Nephron (organoid): Measurements from ENCODE around the gene RIPPLY2.

Source experiments
- H3K27ac Mint-ChIP-seq, 3 experiments: 2 replicates each; pipeline ENCODE4 v1.8.0; 2020; ENCODE audit warnings: mixed read lengths in 3 of 3, mild to moderate bottlenecking in 2 of 3, moderate library complexity in 1 of 3
- H3K27me3 Mint-ChIP-seq: 2 replicates; pipeline ENCODE4 v1.8.0; 2021; ENCODE audit warnings: low read depth, mild to moderate bottlenecking, moderate library complexity, mixed read lengths
- H3K36me3 Mint-ChIP-seq: 2 replicates; pipeline ENCODE4 v1.8.0; 2020; ENCODE audit warnings: low read depth, mixed read lengths
- H3K4me1 Mint-ChIP-seq: 2 replicates; pipeline ENCODE4 v1.8.0; 2020; ENCODE audit warnings: mixed read lengths
- H3K4me3 Mint-ChIP-seq, 3 experiments: 2 replicates each; pipeline ENCODE4 v1.8.0; 2020; ENCODE audit warnings: mild to moderate bottlenecking in 3 of 3, mixed read lengths in 3 of 3, moderate library complexity in 2 of 3
- H3K9me3 Mint-ChIP-seq: 2 replicates; pipeline ENCODE4 v1.8.0; 2020; ENCODE audit warnings: mixed read lengths
- CTCF ChIP-seq, 3 experiments: fragments of 200-600 bp; sonication (generic); IDR thresholded peaks; one replicate each; pipeline ENCODE4 v1.5.0; 2021; ENCODE audit warnings: antibody characterized with exemption in 3 of 3; ENCODE audit not compliant: unreplicated experiment in 3 of 3

Gene RIPPLY2

GRCh38 chr6:83838727-83839126, 14.4 kb upstream of the RIPPLY2 start:
- Mint-ChIP-seq H3K27me3 (no peaks in the 10 kb centered on the region), H3K36me3 (no peaks in the 10 kb centered on the region), H3K4me1 (no peaks in the 10 kb centered on the region), H3K27ac (no peak overlapping the region), H3K4me3 (no peak overlapping the region), H3K9me3 (peaks cover 2% of the 10 kb centered on the region)
- TF ChIP-seq CTCF (IDR thresholded peaks at IDR 0.05; ENCODE audit: unreplicated experiment in 3 of 3), result no peak

- Mint-ChIP-seq H3K27me3 (peaks cover 7% of the 10 kb centered on the region), H3K36me3 (no peaks in the 10 kb centered on the region), H3K27ac (no peak overlapping the region), H3K4me3 (no peak overlapping the region), H3K4me1 (no peaks in the 10 kb centered on the region), H3K9me3 (no peaks in the 10 kb centered on the region)
- TF ChIP-seq CTCF (IDR thresholded peaks at IDR 0.05; ENCODE audit: unreplicated experiment in 3 of 3), result no peak
These were observed 9.0 kb upstream of the RIPPLY2 start for GRCh38 chr6:83844170-83844569.

GRCh38 chr6:83846291-83846690, 6.9 kb upstream of the RIPPLY2 start:
- Mint-ChIP-seq H3K27me3 (peaks cover 26% of the 10 kb centered on the region), H3K27ac (no peak overlapping the region), H3K4me3 (no peak overlapping the region), H3K36me3 (no peaks in the 10 kb centered on the region), H3K4me1 (no peaks in the 10 kb centered on the region), H3K9me3 (no peaks in the 10 kb centered on the region)
- no peak for TF ChIP-seq CTCF (IDR thresholded peaks at IDR 0.05; ENCODE audit: unreplicated experiment in 3 of 3)

GRCh38 chr6:83847179-83847578, 6.0 kb upstream of the RIPPLY2 start:
- peaks cover 32% of the 10 kb centered on the region for H3K27me3 Mint-ChIP-seq
- H3K4me1 Mint-ChIP-seq, result no peaks in the 10 kb centered on the region
- no peak overlapping the region for H3K4me3 Mint-ChIP-seq
- H3K27ac Mint-ChIP-seq, result no peak overlapping the region
- TF ChIP-seq CTCF (IDR thresholded peaks at IDR 0.05; ENCODE audit: unreplicated experiment in 3 of 3), result no peak
- no peaks in the 10 kb centered on the region for H3K9me3 Mint-ChIP-seq
- no peaks in the 10 kb centered on the region for H3K36me3 Mint-ChIP-seq

- Mint-ChIP-seq H3K27me3 (peaks cover 52% of the 10 kb centered on the region), H3K4me3 (no peak overlapping the region), H3K4me1 (no peaks in the 10 kb centered on the region), H3K36me3 (no peaks in the 10 kb centered on the region), H3K27ac (no peak overlapping the region), H3K9me3 (no peaks in the 10 kb centered on the region)
- no peak for TF ChIP-seq CTCF (IDR thresholded peaks at IDR 0.05; ENCODE audit: unreplicated experiment in 3 of 3)
These were observed 4.0 kb upstream of the RIPPLY2 start for GRCh38 chr6:83849127-83849526.

- Mint-ChIP-seq H3K36me3 (no peaks in the 10 kb centered on the region), H3K4me3 (no peak overlapping the region), H3K27ac (no peak overlapping the region), H3K27me3 (peaks cover 56% of the 10 kb centered on the region), H3K4me1 (no peaks in the 10 kb centered on the region), H3K9me3 (no peaks in the 10 kb centered on the region)
- no peak for TF ChIP-seq CTCF (IDR thresholded peaks at IDR 0.05; ENCODE audit: unreplicated experiment in 3 of 3)
These were observed 3.5 kb upstream of the RIPPLY2 start for GRCh38 chr6:83849610-83850009.
